HG03460 (cell line): Measurements from ENCODE around the gene C5orf24.
"Not testable (repeated sequence)": the region's sequence is repeated elsewhere in the genome, so short reads cannot be mapped to it uniquely, and the experiment has no call there.

Experiments
- ATAC-seq: cut with Tn5 transposase; IDR thresholded peaks from one replicate; pipeline ENCODE4 v1.9.1; 2021; ENCODE audit not compliant: unreplicated experiment

The C5orf24 gene

GRCh38 chr5:134856465-134856864, 10.7 kb downstream of the C5orf24 start:
- ATAC-seq: not testable (repeated sequence)

GRCh38 chr5:134857401-134857800, 11.6 kb downstream of the C5orf24 start:
- ATAC-seq: no peak

- ATAC-seq: no peak
These were observed 18.9 kb downstream of the C5orf24 start for GRCh38 chr5:134864707-134865106.

GRCh38 chr5:134873494-134873893, 27.7 kb downstream of the C5orf24 start:
- ATAC-seq: no peak

GRCh38 chr5:134873987-134874830, 28.4 kb downstream of the C5orf24 start, which contains the start of gene TXNDC15:
Gene TXNDC15, plus strand, starts transcription at chr5:134874371. Its CDS starts 57 bp downstream, at chr5:134874428.
- ATAC-seq: peak; percentile 83

- peak; percentile 31 for ATAC-seq
These were observed 29.3 kb downstream of the C5orf24 start for GRCh38 chr5:134874831-134875655.

GRCh38 chr5:134877159-134877558, 31.4 kb downstream of the C5orf24 start:
- peak; percentile 32 for ATAC-seq

GRCh38 chr5:134878403-134878802, 32.6 kb downstream of the C5orf24 start:
- no peak for ATAC-seq

- ATAC-seq: no peak
These were observed 33.7 kb downstream of the C5orf24 start for GRCh38 chr5:134879456-134879855.

- ATAC-seq: not testable (repeated sequence)
These were observed 35.2 kb downstream of the C5orf24 start for GRCh38 chr5:134880937-134881336.

GRCh38 chr5:134881711-134882110, 35.9 kb downstream of the C5orf24 start:
- ATAC-seq: not testable (repeated sequence)

- no peak for ATAC-seq
These were observed 41.9 kb downstream of the C5orf24 start for GRCh38 chr5:134887593-134888159.

- ATAC-seq: no peak
These were observed 43.6 kb downstream of the C5orf24 start for GRCh38 chr5:134889335-134889734.

- no peak for ATAC-seq
These were observed 45.7 kb downstream of the C5orf24 start for GRCh38 chr5:134891473-134891872.

- no peak for ATAC-seq
These were observed 46.5 kb downstream of the C5orf24 start for GRCh38 chr5:134892282-134892681.

GRCh38 chr5:134892926-134893325, 47.2 kb downstream of the C5orf24 start:
- no peak for ATAC-seq

- ATAC-seq: no peak
These were observed 48.2 kb downstream of the C5orf24 start for GRCh38 chr5:134893748-134894505.

GRCh38 chr5:134902071-134902801, 56.5 kb downstream of the C5orf24 start:
- ATAC-seq: peak; percentile 21

GRCh38 chr5:134904610-134905245, 59.0 kb downstream of the C5orf24 start, which contains the start of gene PCBD2:
Gene PCBD2, plus strand, starts transcription at chr5:134905131. Its CDS starts 9 bp downstream, at chr5:134905140.
- ATAC-seq: peak; percentile 78
